GM12891 (cell line): Measurements from ENCODE around the gene RIBC1.

Source experiments
- PAX5 ChIP-seq: IDR thresholded peaks from 2 replicates; pipeline ENCODE4 v1.6.1; 2011; ENCODE audit warnings: low read length, moderate library complexity, mild to moderate bottlenecking; ENCODE audit not compliant: insufficient read depth, severe bottlenecking
- POLR2A ChIP-seq: IDR thresholded peaks from 2 replicates; pipeline ENCODE4 v1.6.1; 2011; ENCODE audit warnings: low read depth, low read length, control low read depth
- POLR2AphosphoS5 ChIP-seq: IDR thresholded peaks from 2 replicates; pipeline ENCODE4 v1.6.1; 2011; ENCODE audit warnings: low read depth, low read length, control low read depth
- POU2F2 ChIP-seq: IDR thresholded peaks from 2 replicates; pipeline ENCODE4 v1.6.1; 2011; ENCODE audit warnings: low read depth, mild to moderate bottlenecking, control low read depth, low read length, moderate library complexity
- SPI1 ChIP-seq: IDR thresholded peaks from 2 replicates; pipeline ENCODE4 v1.6.1; 2011; ENCODE audit warnings: low read depth, low read length, control low read depth
- TAF1 ChIP-seq: IDR thresholded peaks from 2 replicates; pipeline ENCODE4 v1.6.1; 2011; ENCODE audit warnings: low read depth, low read length, control low read depth

- no peak for TF ChIP-seq POLR2AphosphoS5
- TF ChIP-seq POLR2A: no peak
- TF ChIP-seq PAX5: no peak
- TF ChIP-seq TAF1: no peak
- no peak for TF ChIP-seq SPI1
- TF ChIP-seq POU2F2: no peak
Observed at GRCh38 chrX:53435997-53436396, 13.3 kb downstream of the RIBC1 start.
